ENCODE results near the gene CCNG2.

GRCh38 chr4:77185686-77186085, 28.7 kb downstream of the CCNG2 start:
- no peak for TF ChIP-seq GATA3 (IDR thresholded peaks at IDR 0.05; ENCODE audit: low read depth, low read length)
- TF ChIP-seq GATA2 (IDR thresholded peaks at IDR 0.05; ENCODE audit: low read depth, low read length) = no peak

Measured in SH-SY5Y (cell line).